Measurements from ENCODE around the gene ACOX2. TPM values are rescaled to one million over a fixed set of nuclear protein-coding genes. Genes with fewer than 3 reads are reported as not detected.

ACOX2 gene
- total RNA-seq, 1 donor from 2014 or later: 33.3 TPM

DNA sequence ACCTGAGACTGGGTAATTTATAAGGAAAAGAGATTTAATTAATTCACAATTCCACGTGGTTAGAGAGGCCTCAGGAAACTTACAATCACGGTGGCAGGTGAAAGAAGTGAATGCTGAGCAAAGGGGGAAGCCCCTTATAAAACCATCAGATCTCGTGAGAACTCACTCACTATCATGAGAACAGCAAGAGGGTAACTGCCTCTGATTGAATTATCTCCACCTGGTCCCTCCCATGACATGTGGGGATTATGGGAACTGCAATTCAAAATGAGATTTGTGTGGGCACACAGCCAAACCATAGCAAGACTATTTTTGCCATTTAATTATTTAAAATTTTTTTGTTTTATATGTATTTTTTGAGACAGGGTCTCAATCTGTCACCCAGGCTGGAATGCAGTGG, 72.1 kb downstream of the ACOX2 start:
- DNase-seq (no peak), ATAC-seq (ENCODE audit: poor library complexity) (no peak)
- intact Hi-C loops (cut with DNase I): no loop called here

DNA sequence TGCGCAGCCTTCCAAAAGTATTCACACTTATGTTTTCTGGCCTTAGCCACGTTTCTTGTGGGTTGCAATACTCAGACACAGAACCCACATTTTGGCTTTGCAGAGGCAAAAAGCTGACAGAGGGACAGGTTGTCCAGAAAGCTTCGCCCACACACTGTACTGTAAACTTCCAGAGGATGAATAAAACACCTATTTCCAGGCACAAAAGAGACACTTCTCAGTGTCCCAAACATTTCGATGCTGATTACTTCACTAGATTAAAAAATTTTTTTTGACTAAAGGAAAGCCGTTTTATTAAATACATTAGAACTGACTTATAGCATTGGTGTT, 73.1 kb downstream of the ACOX2 start:
- no peak for DNase-seq
- ATAC-seq (ENCODE audit: poor library complexity): no peak
- intact Hi-C loops (cut with DNase I): no loop called here

- peak; percentile 94 for ATAC-seq (ENCODE audit: poor library complexity)
- intact Hi-C loops (cut with DNase I): no loop called here
- DNase-seq: peak; percentile 75
Measured at GRCh38 chr3:58463181-58463941, 73.6 kb downstream of the ACOX2 start.

DNA sequence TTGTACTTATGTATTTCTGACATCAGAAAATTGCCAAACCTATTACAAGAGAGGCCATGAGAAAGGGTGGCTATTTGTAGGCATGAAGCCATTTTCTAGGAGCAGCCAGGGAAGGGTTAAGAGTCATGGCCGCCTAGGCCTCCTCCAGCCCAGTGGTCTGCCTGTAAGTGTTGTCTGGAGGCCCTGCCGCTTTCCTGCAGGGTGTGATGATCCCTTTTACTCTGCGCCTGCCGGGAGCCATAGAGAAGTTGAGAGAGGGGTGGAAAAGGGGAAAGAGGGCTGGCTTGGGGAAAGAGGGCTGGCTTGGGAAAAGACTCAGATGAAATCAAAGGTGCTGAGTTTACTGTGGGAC, 74.2 kb downstream of the ACOX2 start:
- ATAC-seq (ENCODE audit: poor library complexity): no peak
- no peak for DNase-seq
- intact Hi-C loops (cut with DNase I): no loop called here

- DNase-seq (no peak), ATAC-seq (ENCODE audit: poor library complexity) (no peak)
- intact Hi-C loops (cut with DNase I): no loop called here
Measured at GRCh38 chr3:58459160-58459559, 77.8 kb downstream of the ACOX2 start.

Other genes with a start within 250 kb of the ACOX2 start
- gene RPP14, start 230.9 kb downstream of the ACOX2 start, total RNA-seq: 22.5 TPM
- gene HTD2, start 230.7 kb downstream of the ACOX2 start, total RNA-seq: 12.0 TPM
- 12.0 TPM for gene PXK, start 204.3 kb downstream of the ACOX2 start, total RNA-seq
- 209 TPM for gene PDHB, start 103.4 kb downstream of the ACOX2 start, total RNA-seq
- 6.9 TPM for gene KCTD6, start 45.1 kb downstream of the ACOX2 start, total RNA-seq
- 95.2 TPM for gene FAM107A, start 40.2 kb upstream of the ACOX2 start, total RNA-seq
- not detected for gene FAM3D, start 129.6 kb upstream of the ACOX2 start, total RNA-seq

All from Right ventricle myocardium superior (tissue), 1 donor.